GM08714 (cell line): ENCODE results near the gene STXBP3.

Source experiments
- H3K4me3 ChIP-seq: fragments of 200-500 bp; sonication (Bioruptor generic); 2 replicates; pipeline ENCODE4 v1.5.1; 2014; ENCODE audit warnings: mild to moderate bottlenecking, low read length, inconsistent platforms
- ZNF274 ChIP-seq: IDR thresholded peaks from 2 replicates; pipeline ENCODE4 v1.6.1; 2012; ENCODE audit warnings: mild to moderate bottlenecking, low read depth, low read length

STXBP3 gene

GRCh38 chr1:108808438-108808837 lies 62.0 kb downstream of the STXBP3 start:
- H3K4me3 ChIP-seq, result no peak overlapping the region
- TF ChIP-seq ZNF274, result no peak

GRCh38 chr1:108811611-108812010 lies 65.1 kb downstream of the STXBP3 start:
- no peak for TF ChIP-seq ZNF274

GRCh38 chr1:108813326-108813725 lies 66.9 kb downstream of the STXBP3 start:
- no peak overlapping the region for H3K4me3 ChIP-seq
- no peak for TF ChIP-seq ZNF274

More at GRCh38 chr1:108811611-108812010, 65.1 kb downstream of the STXBP3 start:
- no peak overlapping the region for H3K4me3 ChIP-seq

- H3K4me3 ChIP-seq, result no peak overlapping the region
- no peak for TF ChIP-seq ZNF274
Observed at GRCh38 chr1:108814343-108815125, 68.1 kb downstream of the STXBP3 start.

GRCh38 chr1:108815566-108815965 lies 69.1 kb downstream of the STXBP3 start:
- no peak for TF ChIP-seq ZNF274
- H3K4me3 ChIP-seq, result no peak overlapping the region

- no peak overlapping the region for H3K4me3 ChIP-seq
- TF ChIP-seq ZNF274, result no peak
Observed at GRCh38 chr1:108816049-108816893, 69.8 kb downstream of the STXBP3 start.

GRCh38 chr1:108817016-108817415 lies 70.5 kb downstream of the STXBP3 start:
- no peak overlapping the region for H3K4me3 ChIP-seq
- no peak for TF ChIP-seq ZNF274

GRCh38 chr1:108817811-108818210 lies 71.3 kb downstream of the STXBP3 start:
- H3K4me3 ChIP-seq, result no peak overlapping the region
- TF ChIP-seq ZNF274, result no peak

- H3K4me3 ChIP-seq, result no peak overlapping the region
- no peak for TF ChIP-seq ZNF274
Observed at GRCh38 chr1:108819878-108820277, 73.4 kb downstream of the STXBP3 start.

GRCh38 chr1:108823632-108824031 lies 77.2 kb downstream of the STXBP3 start:
- no peak for TF ChIP-seq ZNF274

GRCh38 chr1:108824051-108824450 lies 77.6 kb downstream of the STXBP3 start:
- no peak overlapping the region for H3K4me3 ChIP-seq
- TF ChIP-seq ZNF274, result no peak

More at GRCh38 chr1:108823632-108824031, 77.2 kb downstream of the STXBP3 start:
- no peak overlapping the region for H3K4me3 ChIP-seq

- no peak overlapping the region for H3K4me3 ChIP-seq
- TF ChIP-seq ZNF274, result no peak
Observed at GRCh38 chr1:108826081-108826635, 79.7 kb downstream of the STXBP3 start.

GRCh38 chr1:108828074-108828961 lies 81.8 kb downstream of the STXBP3 start:
- no peak for TF ChIP-seq ZNF274
- no peak overlapping the region for H3K4me3 ChIP-seq

GRCh38 chr1:108829498-108829916 lies 83.0 kb downstream of the STXBP3 start:
- no peak for TF ChIP-seq ZNF274

More at GRCh38 chr1:108829498-108829916, 83.0 kb downstream of the STXBP3 start:
- H3K4me3 ChIP-seq, result no peak overlapping the region
